Dermis blood vessel endothelial cell (primary cell): ENCODE results near the gene LSM14B. TPM values are rescaled to one million over a fixed set of nuclear protein-coding genes. Genes with fewer than 3 reads are reported as not detected.
A peak's percentile ranks its signal among the peaks of the same experiment; 100 is the strongest.

ENCODE experiments used
- DNase-seq: peaks from one replicate; pipeline ENCODE4 v3.0.0; 2010
- total RNA-seq: library from RNA; depleted of rRNA; stranded (reverse); fragments of >200 nt; gene quantifications from 2 replicates; pipeline ENCODE4 v1.2.3, GENCODE V29; 2014

Gene LSM14B
- total RNA-seq, 1 donor from 2014 or later: 31.3 TPM

GRCh38 chr20:62133051-62133845 lies 11.0 kb downstream of the LSM14B start:
- DNase-seq: peak; percentile 28

DNA sequence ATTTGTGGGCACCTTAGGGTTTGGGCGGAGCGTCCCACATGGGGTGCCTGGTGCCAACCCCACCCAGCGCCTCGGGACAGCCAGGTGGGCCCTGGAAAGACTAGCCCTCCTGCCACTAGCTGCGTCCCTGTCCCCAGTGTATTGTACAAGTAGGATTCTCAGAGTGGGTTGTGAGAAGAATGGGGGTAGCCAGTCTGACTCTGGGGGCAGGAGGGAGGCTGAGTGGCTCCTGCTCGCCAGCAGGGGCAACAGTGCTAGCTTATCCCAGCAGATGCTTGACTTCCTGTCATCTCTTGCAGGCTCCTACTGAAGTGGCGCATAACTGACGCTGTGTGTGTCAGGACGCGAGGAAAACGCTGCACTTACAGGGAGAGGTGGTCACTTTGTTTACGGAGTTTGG lies 11.6 kb downstream of the LSM14B start:
- peak; percentile 13 for DNase-seq

GRCh38 chr20:62134735-62135231 lies 12.5 kb downstream of the LSM14B start:
- peak; percentile 61 for DNase-seq

DNA sequence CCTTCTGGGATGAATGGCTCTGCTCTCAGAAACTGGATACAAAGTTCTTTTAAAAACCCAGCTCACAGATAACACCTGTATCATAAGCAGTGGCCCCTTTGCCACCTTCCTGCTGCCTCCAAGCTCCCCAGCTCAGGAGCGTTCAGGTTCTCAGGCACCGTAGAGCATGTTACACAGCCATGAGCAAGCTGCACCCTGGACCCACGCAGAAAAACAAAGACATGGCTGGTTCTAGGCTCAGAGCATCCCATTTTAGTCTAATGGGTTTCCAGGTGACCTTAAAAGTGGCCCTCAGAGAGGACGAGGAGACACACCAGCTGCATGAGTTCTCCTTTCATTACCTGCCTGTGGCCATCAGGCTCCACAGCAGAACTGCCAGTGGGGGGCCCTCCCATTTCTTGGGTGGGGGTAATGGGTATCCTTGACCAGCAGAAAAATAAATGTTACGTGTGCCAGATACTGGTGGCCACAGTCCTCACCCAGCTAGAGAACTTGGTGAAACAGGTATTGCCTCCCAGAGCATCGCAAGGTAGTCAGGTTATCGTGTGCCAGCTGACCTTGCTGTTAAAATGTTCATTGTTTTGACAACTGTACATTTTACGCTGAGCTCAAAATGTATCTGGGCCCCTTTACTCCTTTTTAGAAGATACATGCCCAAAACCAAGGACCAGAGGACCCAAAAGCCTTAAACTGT lies 13.4 kb downstream of the LSM14B start:
- DNase-seq: no peak

GRCh38 chr20:62136283-62137091 lies 14.2 kb downstream of the LSM14B start:
- peak; percentile 87 for DNase-seq

- DNase-seq: no peak
These were observed 14.8 kb downstream of the LSM14B start for GRCh38 chr20:62137092-62137384.

DNA sequence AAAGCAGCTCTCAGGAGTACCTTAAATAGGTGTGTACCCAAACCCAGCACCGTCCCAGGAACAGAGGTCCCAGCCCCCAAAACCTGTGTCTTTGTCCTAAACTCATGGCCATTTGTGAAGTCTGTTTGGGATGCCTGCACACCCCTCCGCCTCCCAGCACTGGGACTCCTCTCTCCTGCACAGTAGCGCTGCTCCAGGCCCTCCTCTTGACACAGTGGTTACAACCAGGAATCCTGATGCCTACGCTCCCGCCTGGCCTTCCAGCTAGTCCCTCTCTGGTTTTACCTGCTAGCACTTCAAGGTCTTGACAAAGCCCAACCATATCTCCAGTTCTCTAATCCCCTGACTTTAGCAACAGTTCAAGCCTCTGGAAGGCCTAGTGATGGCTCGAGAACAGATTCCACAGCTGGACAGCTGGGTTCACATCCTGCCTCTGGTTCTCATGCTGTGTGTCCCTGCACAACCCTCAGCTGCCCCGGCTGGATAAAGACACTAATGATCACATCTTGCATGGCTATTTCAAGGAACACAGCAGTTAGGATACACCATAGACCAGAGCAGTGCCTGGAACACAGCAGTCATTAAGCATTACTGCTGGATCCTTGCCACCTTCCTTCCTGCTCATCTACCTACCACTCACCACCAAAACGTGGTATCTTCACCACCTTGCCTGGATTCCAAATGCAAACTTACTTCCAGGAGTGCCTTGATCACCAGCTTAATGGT lies 15.4 kb downstream of the LSM14B start:
- DNase-seq: no peak

DNA sequence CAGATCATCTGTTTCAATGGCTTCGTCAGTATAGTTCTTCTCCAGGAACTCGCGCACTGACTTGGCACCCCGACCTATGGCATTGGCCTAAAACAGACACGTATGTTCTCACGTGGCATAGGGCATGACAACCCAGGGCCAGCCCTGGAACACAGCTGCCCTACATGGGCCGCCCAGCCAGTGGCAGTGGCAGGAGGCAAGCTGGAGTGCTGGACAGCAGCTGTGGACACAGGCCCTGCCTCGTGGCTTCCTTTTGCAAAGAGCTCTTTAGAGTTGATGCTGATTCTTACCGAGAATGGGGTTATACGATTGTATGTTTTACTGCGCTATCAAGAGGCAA lies 15.9 kb downstream of the LSM14B start:
- no peak for DNase-seq

DNA sequence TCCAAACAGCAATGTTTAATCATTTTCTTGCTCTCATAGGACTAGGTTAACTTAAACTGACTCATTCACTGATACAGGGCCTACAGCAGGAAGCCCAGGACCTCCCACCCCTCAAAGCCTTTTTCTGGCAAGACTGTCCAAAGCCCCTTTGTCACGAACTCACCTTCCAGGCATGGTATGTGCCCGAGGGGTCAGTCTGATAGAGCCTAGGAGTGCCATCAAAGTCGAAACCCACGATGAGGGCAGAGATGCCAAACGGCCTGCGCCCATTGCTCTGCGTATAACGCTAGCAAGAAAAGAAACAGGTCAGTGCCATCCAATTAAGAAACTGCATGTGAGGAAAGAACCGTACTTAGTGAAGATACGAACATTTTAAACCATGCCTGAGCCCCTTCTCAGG lies 16.6 kb downstream of the LSM14B start:
- DNase-seq: no peak

- DNase-seq: no peak
These were observed 17.4 kb downstream of the LSM14B start for GRCh38 chr20:62139636-62140035.

DNA sequence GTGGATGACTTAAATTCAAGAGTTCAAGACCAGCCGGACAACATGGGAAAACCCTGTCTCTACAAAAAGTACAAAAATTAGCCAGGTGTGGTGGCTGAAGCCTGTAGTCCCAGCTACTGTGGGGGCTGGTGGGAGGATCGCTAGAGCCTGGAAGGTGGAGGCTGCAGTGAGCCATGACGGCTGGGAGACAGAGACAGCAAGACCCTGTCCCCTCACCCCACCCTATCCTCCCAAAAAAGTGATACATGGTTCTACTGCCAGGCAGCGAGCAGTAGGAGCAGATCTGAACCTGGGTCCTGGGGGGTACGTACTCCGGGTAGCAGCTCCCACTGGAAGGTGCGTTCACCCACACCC lies 18.7 kb downstream of the LSM14B start:
- no peak for DNase-seq

DNA sequence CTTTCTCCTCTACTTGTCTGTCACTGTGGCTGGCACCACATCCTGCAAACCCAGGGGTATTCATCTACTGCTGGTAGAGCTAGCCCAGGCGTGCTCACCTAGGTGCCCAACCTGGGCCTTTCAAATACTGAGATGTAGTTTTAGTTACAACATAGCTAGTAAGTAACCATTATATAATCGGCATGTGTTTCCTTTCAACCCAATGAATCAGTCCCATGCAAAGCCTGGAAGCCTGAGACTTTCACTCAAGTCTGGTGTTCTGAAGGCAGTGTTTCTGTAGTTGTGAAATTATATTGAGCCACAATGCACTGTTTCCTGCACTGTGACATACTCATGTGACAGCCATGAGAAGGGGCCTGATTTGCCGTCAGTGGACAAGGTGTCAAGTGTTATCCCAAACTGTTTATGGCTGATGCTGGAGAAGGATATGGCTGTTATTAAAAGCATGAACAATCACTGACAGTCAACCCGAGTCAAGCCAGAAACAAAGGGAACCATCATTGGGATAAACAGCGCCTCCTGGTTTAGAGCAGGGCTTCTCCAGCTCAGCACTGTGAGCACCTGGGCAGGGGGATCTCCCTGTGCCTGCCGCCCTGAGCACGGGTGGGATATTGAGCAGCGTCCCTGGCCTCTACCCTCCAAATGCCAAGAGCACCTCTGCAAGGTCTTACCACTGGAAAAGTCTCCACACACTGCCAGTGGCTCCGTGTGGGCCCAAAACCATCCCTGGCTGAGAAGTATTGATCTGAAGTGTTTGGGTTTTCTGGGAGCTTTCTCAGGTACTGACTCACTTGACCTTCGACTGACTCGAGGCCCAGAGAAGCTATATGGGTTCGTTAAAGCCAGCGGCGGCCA lies 19.3 kb downstream of the LSM14B start:
- DNase-seq: peak; percentile 61

DNA sequence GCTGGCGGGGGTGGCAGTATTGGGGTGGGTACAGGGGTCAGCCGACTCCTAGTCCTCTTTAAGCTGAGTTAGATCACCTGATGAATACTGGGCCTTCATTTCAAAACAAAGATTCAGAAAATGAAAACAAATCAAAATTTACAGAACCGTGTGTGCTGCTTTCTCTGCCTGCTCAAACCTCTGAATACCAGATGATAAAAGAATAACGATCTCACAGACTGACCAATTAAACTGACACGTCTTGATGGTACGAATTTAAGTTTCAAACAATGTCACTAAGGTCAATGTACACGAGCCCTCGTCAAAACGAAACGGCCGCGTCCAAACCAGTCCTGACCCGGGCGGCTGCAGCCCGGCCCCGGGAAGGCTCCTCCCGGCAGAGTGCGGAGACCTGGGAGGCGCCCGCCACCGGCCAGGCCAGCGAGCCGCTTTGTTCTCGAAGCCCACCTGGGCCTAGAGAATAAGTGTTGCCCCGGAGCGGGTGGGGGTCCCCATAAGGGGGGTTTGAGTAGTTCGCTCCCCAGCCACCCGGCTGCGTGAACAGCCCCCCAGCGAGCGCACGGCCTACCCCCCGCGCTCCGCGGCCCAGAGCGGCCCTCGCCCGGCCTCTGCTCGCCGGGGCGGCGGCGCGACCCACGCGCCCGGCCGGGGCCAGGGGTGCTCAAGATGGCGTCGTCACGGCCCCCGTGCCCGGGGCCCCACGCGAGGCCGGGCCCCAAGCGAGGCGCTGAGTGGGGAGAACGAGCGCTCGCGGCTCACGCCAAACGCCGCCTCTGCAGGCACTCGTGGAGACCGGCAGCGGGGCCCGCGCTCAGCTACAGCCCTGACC lies 20.2 kb downstream of the LSM14B start:
- peak; percentile 29 for DNase-seq

DNA sequence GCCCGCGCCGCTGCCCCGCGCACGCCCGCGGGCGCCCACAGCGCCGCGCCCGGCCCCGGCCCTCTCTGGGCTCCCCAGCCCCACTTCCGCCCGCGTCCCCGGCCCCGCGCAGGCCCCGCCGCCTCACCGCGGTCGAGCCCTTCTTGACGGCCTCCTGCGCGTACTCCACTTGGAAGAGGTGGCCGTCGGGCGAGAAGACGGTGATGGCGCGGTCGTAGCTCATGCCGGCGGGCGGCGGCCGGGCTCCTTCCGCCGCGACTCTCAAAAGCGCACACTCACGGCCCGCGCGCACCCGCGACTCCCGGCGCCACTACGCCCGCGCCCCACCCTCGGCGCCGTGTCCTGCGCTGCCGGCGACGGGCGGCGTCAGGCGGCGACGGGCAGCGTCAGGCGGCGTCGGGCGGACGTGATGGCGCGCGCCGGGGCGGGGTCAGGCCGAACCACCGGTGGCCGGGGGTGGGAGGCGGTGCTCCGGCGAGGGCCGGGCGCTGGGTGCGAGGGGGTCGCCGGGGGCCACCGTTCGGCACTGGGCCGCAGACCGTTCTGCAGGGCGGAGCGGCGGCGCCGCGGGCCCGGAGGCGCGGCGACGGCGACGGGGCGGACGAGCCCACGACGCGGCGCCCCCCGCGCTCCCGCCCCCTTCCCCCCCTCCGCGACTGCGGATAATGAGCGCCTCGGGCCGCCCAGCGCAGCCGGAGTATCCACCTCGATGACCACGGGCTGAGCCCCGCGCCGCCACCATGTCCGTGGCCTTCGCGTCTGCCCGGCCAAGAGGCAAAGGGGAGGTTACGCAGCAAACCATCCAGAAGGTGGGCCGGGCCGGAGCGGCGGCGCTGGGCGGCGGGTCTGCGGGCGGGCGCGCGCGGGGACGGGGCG lies 21.0 kb downstream of the LSM14B start, which contains the start of the genes PSMA7 and SS18L1:
TSS of gene PSMA7 (minus strand) at position 314 of the 876 bp plus-strand sequence. CDS start at position 223, 91 bp downstream.
TSS of gene SS18L1 (plus strand) at position 689 of the 876 bp plus-strand sequence. CDS start at position 741, 52 bp downstream.
- peak; percentile 94 for DNase-seq

GRCh38 chr20:62143957-62144825 lies 21.9 kb downstream of the LSM14B start:
- peak; percentile 77 for DNase-seq

GRCh38 chr20:62145688-62146018 lies 23.4 kb downstream of the LSM14B start:
- no peak for DNase-seq

DNA sequence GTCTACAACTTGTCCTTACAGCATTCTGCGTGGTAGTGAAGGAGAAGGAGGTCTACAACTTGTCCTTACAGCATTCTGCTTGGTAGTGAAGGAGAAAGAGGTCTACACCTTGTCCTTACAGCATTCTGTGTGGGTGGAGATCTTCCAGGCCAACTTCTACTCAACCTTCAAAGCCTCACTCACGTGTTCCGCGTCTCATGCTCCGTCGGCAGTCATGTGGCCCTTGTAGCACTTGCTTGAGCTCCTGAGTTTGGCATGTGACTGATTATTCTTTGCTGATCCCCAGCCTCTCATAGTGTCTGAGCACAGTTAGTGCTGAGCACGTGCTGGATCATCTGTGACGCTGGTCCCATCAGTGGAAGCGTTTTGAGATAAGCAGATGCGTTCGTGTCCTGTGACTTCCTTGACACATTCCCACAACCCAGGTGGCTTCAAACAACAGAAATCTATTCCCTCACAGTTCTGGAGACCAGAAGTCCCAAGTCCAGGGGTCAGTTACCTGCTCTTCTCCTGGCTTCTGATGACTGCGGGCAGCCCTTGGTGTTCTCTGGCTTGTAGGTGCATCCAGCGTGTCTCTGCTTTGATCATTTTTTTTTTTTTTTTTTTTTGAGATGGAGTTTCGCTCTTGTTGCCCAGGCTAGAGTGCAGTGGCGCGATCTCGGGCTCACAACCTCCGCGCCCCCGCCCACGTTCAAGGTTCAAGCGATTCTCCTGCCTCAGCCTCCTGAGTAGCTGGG lies 23.9 kb downstream of the LSM14B start:
- no peak for DNase-seq

- no peak for DNase-seq
These were observed 24.9 kb downstream of the LSM14B start for GRCh38 chr20:62147125-62147524.
